NCI-H187 (cell line): ENCODE results near the gene DYNLL1.
"Not testable (repeated sequence)": the region's sequence is repeated elsewhere in the genome, so short reads cannot be mapped to it uniquely, and the experiment has no call there.

Experiments
- DNase-seq, 2 experiments: peaks; one replicate each; lab custom pipeline; 2025; lab: John Stamatoyannopoulos, UW

DYNLL1 gene

DNA sequence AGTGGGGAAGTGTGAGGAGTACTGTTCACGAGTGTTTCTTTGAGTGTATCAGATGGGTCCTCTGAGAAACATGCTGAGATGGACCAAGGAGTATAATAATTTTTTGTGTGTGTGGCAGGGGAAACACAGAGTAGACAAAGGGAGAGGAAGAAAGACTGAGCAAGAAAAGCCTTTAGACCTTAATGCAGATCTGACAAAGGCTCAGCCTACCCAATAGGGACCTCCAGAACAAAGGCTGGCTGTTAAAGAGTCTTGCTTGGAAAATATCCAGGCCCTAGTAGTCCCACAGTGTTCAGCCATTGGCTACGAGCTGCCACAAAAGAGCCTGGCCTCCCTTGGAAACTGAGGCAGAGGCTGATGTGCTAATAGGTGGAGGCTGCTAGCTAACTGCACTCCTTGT lies 19.6 kb downstream of the DYNLL1 start:
- no peak for DNase-seq

DNA sequence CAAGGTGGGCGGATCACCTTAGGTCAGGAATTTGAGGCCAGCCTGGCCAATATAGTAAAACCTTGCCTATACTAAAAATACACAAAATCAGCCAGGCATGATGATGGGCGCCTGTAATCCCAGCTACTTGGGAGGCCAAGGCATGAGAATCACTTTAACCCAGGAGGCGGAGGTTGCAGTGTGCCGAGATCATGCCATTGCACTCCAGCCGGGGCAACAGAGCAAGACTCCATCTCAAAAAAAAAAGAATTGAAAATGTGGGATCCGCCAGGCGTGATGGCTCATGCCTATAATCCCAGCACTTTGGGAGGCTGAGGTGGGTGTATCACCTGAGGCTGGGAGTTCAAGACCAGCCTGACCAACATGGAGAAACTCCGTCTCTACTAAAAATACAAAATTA lies 23.4 kb downstream of the DYNLL1 start:
- DNase-seq = not testable (repeated sequence)

DNA sequence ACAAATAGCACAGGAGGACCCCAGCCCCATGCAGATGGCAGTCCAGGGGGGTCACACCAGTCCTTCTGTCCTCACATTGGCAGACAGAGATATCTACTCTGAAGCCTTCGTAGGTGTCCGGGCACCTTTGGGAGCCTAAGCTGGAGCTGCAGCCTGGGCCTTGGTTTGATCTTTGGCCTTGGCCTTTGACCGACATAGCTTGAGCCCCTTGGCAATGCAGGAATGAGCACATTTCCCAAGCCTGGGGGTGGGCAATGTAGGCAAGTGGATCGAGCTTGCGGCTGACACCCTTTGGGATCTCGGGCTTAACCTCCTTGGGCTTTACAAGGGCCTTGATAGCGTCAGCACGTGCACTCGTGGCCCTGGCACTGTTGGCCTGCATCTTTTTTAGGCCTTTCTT lies 26.7 kb downstream of the DYNLL1 start:
- no peak for DNase-seq

DNA sequence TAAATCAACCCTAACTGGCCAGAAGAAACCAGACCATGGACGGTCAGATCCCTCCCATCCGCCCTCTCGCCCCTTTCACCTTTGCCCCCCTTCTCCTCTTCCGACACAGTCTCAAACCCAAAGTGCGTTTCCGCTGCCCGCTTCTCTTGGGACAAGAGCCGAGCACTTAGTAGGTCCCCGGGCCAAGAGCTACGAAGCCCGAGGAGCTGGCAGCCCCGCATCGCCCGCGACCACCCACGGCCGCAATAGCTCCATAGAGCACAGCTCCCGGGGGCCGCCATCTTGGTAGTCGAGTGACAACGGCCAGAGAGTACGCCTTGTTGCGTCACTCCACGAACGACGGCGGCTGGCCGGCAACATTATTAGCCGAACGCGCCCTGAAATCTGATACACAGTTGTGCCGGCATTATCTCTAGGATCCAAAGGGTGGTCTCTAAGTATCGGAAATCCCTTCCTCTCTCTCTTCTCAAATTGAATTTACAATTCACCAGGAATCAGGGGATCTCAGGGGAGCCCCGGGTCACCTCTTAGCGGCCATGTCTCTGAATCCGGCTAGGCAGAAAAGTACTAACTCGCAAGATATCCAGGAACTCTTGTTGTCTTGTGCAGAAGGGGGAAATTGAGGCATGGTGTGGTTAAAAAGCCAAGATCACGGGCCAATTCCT lies 33.1 kb downstream of the DYNLL1 start, which contains the start of gene COQ5:
TSS of gene COQ5 (minus strand) at position 298 of the 665 bp plus-strand sequence. CDS start at position 281, 17 bp downstream.
- peak; percentile 84 to 88 for DNase-seq

DNA sequence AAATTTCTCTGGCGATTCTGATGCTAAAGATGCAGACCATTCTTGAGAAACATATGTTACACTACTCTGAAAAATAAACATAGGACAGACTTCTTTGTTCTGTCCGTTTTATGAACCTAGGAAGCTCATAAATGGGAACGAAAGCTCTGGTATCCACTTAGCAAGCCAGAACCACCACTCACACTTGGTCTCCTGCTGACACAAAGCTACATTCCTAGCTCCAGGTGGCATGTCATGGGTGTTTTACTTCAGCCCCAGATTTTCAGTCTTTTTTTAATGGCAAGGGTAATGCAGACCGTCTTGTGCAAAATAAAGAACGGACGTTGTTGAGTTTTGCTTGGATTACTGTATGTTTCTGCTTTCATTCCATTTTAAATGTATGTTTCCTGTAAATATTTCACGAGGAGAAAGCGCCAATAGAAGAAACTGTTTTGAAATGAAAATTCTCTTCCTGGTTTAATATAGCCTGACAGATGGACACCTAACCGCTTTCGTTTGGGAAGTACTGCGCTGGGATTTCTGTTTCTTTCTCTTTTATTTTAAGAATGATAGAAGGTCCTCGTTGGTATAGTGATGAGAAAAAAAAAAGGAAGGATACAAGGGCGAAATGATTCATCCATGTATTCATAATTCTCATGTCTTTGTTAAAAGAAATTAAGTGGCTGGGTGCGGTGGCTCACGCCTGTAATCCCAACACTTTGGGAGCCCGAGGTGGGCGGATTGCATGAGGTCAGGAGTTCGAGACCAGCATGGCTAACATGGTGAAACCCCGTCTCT lies 33.9 kb downstream of the DYNLL1 start:
- DNase-seq = peak; percentile 64 to 72

DNA sequence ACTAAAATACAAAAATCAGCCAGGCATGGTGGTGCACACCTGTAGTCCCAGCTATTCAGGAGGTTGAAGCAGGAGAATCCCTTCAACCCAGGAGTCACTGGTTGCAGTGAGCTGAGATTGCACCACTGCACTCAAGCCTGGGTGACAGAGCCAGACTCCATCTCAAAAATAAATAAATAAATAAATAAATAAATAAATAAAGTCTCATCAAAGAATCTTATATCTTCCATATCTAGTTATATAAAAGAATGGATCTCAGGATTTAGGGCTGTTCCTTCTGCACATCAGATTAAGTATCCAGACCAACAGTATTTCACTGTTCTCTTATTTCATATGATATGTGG lies 34.5 kb downstream of the DYNLL1 start:
- not testable (repeated sequence) for DNase-seq

DNA sequence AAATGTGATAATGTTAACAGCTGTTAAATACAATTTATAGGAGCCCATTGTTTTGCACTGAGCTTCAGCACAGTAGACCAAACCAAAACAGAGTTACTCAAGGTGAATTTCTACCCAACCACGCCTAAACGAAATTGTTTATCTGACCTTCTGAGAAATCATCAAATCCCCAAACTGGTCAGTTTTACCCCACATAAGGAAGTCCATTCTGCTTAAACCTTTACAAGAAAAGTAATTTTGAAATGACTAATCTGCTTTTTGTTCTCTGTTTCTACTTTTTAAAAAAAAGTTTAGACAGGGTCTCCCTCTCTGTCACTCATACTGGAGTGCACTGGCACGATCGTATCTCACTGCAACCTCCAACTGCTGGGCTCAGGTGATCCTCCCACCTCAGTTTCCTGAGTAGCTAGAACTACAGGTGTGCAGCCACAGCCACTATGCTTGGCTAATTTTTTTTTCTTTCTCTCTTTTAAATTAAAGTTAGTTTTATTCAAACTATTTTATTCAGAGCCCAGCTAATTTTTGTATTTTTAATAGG lies 36.9 kb downstream of the DYNLL1 start:
- DNase-seq = no peak

DNA sequence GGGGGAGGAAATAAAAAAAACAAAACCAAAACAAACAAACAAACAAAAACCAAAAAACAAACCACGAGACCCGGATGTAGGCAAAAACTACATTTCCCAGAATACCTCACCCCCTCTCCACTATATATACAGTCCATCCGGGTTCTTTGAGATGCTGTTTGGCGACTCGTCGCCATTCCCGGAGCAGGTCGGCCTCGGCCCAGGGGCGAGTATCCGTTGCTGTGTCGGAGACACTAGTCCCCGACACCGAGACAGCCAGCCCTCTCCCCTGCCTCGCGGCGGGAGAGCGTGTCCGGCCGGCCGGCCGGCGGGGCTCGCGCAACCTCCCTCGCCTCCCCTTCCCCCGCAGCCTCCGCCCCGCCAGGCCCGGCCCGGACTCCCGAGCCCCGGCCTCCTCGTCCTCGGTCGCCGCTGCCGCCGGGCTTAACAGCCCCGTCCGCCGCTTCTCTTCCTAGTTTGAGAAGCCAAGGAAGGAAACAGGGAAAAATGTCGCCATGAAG lies 38.3 kb downstream of the DYNLL1 start, which contains the start of gene RNF10:
TSS of gene RNF10 (plus strand) at position 154 of the 500 bp plus-strand sequence. CDS start 456 bp downstream, outside the sequence.
- DNase-seq = peak; percentile 73 to 89

DNA sequence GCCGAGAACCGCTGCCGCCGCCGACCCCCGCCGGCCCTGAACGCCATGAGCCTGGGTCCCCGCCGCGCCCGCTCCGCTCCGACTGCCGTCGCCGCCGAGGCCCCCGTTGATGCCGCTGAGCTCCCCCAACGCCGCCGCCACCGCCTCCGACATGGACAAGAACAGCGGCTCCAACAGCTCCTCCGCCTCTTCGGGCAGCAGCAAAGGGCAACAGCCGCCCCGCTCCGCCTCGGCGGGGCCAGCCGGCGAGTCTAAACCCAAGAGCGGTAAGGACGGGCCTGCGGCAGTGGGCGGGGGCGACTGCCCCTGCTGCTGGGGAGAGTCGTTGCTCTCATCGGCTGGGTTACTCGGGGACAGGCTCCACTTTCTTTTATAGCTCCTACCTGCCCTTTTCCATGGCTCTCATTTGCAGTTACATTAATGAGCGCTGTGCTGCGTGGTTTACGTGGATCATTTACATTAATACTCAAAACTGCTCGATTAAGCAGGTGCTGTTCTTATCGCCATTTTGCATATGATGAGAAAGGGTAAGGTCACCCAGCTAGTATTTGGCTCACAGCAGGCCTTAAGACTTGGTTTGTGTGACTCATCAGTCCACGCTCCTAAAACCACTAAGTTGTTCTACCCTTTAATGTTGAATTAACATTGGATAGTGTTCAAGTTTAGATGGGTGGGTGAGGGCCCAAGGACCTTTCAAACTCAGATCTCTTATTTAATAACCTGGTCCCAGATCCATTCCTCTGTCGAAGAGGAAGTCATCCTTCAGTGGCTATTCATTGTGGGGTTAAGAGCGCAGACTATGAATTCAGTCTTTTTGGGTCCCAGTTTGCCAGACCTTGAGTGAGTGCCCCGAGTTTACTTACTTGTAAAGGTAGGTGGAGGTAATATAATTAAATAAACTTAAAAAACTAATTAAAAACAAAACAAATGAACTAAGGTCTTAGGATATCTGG lies 39.1 kb downstream of the DYNLL1 start:
- no peak for DNase-seq

DNA sequence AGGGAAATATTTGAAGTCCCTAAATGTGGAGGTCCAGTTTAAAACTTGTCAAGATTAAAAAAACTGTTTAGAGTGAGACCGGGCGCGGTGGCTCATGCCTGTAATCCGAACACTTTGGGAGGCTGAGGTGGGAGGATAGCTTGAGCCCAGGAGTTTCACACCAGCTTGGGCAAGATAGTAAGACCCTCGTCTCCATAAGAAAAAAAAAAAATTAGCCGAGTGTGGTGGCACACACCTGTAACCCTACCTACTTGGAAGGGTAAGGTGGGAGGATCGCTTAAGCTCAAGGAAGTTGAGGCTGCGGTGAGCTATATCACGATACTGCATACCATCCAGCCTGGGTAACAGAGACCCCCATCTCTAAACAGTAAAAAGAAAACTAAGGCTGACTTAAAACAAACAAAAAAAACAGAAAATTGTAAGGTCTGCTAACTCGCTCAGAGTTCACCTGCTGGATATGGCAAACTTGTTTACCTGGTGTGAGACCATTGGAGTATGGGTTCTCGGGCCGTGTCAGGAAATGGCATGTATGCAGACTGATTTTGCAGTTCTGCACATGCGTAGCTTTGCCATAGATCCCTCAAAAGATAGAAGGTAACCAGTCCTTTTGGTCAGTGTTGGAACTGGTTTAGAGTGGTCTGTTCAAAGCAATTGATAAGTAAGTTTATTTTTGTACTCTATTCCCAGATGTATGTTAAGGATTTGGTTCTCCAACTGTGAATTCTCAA lies 40.3 kb downstream of the DYNLL1 start:
- no peak for DNase-seq

DNA sequence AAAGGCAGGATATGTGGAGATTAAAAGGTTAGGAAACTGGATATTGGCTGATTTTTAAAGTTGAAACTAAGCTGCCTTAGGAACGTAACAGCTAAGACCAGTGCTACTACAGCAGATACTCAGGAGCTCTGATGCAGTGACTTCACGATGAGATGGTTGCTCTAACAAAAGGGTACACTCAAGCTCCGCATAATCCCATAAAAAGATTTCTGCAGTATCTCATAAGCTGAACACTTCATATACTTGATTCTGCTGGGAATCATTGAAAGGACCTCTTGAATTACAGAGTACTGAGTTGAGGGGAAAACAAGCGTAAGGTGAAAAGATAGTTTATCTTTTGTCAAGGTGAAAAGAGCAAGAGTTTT lies 41.9 kb downstream of the DYNLL1 start:
- no peak for DNase-seq

DNA sequence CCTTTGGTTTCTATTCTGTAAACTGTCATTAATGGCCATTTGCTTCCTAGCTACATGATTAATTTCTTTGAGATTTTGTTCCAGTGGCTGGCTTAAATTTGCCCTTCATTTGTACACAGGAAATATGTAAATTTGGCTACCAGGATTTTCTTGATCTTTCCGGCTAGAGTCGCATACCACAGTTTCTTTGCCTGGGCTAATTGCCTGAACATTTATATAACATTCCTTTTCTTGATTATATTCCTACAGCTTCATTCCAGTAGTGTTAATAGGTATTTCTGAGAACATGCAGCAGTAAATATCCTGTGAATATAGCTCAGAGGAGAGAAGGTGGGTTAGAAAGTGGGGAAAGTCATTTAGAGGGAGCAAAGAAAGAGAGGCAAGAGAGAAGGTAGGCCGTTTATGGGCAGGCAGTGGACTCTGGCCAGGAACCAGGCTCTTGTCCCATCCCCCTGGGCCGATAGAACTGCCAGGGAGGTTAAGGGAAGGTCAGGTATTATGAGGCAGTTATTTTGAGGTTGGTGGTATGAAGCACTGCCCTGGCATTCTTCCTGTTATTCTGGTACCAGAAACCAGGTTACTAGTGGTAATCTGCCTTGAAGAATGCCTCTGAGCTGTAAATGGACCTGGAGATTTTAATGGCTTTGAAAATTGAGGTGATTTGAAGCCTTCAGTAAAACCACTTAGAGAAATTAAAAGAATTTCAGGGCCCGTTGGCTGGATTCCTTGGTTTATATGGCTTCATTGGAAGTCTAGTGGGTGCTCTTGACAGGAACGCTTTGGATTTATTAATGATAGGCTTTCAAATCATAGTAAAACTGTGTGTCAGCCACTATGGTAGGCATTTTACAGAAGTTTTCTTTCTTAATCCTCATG lies 42.6 kb downstream of the DYNLL1 start:
- DNase-seq = no peak

DNA sequence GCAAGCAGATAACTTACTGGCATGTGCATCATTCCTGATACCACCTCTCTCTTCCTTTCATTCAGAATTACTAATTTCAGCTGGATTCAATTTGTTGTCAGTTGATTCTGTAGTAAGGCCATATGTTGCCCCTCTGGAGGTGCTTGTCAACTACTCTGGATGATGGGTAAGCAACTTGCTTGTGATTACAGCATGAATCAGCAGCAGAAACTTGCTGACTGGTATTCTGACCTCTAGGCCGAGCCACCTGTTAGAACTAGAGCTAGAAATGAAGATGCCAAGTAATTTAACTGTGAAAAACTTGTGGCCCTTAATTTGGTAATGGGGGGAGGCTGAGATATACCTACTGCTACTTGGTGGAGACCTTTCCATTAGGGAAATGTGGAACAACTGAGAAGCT lies 43.4 kb downstream of the DYNLL1 start:
- DNase-seq = no peak

DNA sequence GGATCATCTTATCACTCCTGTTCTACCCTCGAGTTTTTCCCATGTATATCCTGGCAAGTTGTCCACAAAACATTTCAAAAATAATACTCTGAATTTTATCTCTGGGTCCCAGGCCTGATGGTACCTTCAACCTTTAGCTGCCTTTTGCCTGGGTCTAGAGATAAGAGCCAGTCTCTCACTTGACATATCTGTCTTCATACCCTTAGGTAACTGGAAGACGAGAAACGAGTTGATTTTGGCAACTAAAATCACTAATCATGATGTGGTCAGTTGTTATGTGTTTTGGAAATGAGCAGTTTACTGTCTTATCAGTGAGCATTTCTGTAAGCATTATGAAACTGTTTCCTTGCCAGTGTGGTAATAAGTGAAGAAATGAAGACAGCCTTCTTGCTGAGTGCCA lies 44.5 kb downstream of the DYNLL1 start:
- no peak for DNase-seq

DNA sequence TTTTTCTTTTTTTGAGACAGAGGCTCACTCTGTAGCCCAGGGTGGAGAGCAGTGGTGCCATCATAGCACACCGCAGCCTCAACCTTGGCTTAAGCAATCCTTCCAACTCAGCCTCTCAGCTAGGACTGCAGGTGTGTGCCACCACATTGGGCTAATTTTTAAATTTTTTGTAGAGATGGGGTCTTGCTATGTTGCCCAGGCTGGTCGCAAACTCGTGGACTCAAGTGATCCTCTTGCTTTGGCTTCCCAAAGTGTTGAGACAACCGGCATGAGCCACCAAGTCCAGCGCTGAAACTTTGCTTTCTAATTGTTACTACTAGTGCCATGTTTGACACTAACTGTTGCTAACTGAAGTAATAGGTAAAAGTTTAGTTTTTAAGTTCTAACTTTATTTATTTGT lies 46.3 kb downstream of the DYNLL1 start:
- no peak for DNase-seq

DNA sequence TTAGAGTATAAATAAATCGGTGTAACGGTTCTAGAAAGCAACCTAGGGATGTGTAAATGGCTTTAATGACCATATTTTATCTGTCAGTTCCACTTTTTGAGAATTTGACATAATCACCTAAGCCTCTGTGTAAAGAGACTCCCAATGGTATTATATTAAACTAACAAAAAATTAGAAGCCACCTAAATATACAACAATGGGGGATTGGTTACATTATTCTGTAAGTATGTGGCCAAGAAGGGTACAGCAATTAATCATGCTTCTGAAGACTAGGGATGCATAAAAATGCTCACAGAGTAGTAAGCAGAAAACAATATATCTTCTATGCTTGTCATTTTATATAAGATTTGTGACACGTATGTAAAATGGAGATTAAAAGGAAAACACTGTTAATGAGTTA lies 48.8 kb downstream of the DYNLL1 start:
- DNase-seq = no peak

DNA sequence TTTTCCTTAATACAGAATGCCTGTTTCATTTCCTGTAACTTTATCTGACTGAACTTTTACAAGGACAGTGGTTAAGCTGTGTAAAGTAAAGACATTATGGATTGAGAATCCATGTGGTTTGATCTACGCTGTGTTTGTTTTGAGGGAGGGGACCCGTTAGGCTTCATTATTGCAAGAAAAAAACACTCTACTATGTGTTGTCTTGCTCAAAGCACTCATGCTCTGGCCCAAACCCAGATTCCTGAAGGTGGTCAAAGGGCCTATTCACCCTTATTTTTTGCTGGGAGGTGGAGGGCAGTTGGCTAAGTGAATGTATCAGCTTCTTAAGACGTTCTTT lies 50.1 kb downstream of the DYNLL1 start:
- no peak for DNase-seq
